ENCODE data around the gene HSPA12A.

GRCh38 chr10:116705498-116705897, 36.9 kb downstream of the HSPA12A start:
- TF ChIP-seq POLR2AphosphoS5 (IDR thresholded peaks at IDR 0.05) (no peak), POLR2A (IDR thresholded peaks at IDR 0.05) (no peak), CTCF (IDR thresholded peaks at IDR 0.05) (no peak), EP300 (IDR thresholded peaks at IDR 0.05) (no peak)

Data from sigmoid colon (tissue), 4 donors.